ENCODE data around the gene EED. TPM values are rescaled to one million over a fixed set of nuclear protein-coding genes. Genes with fewer than 3 reads are reported as not detected.

The EED gene
- polyA plus RNA-seq, 1 donor from 2014 or later, result 40.1 TPM

DNA sequence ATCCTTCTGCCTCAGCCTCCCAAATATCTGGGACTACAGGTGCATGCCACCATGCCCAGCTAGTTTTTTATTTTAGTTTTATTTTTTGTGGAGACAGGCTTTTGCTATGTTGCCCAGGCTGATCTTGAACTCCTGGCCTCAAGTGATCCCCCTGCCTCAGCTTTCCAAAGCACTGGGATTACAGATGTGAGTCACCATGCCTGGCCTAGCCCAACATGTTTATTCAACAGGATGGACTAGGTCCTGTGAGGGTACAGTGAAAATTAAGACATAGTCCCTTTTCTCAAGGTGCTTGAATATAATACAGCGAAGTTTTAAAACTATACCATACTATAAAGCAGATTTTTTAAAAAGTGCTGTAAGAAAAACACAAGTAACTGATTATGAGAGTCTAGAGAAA lies 45.2 kb upstream of the EED start:
- Histone ChIP-seq H3K27me3 (ENCODE audit: insufficient read depth, low read depth, low read length) (no peaks in the 10 kb centered on the region), H3K9me3 (ENCODE audit: low read length) (no peaks in the 10 kb centered on the region), H3K4me2 (ENCODE audit: low read length) (no peak overlapping the region), H3K79me2 (replicated peaks; ENCODE audit: insufficient read depth, low read length) (no peaks in the 10 kb centered on the region), H3F3A (ENCODE audit: insufficient read depth, low read length, poor library complexity, severe bottlenecking) (no peaks in the 10 kb centered on the region), H3K36me3 (ENCODE audit: insufficient read depth, low read length) (no peaks in the 10 kb centered on the region), H3K9me2 (ENCODE audit: insufficient read depth, low read length) (no peaks in the 10 kb centered on the region), H2AFZ (ENCODE audit: low read depth, low read length) (no peak overlapping the region), H3K27ac (ENCODE audit: low read length) (no peak overlapping the region), H4K20me1 (ENCODE audit: insufficient read depth) (no peaks in the 10 kb centered on the region), H3K4me3 (ENCODE audit: low read length) (no peak overlapping the region), H3K9ac (ENCODE audit: low read length) (no peak overlapping the region)
- no peak for TF ChIP-seq EZH2 (IDR thresholded peaks at IDR 0.05; ENCODE audit: borderline replicate concordance, insufficient read depth, low read length, poor library complexity, severe bottlenecking)

GRCh38 chr11:86201371-86201884 lies 43.1 kb upstream of the EED start:
- Histone ChIP-seq H3K79me2 (replicated peaks; ENCODE audit: insufficient read depth, low read length) (no peaks in the 10 kb centered on the region), H3K9ac (ENCODE audit: low read length) (no peak overlapping the region), H3K4me3 (ENCODE audit: low read length) (no peak overlapping the region), H3K27me3 (ENCODE audit: insufficient read depth, low read depth, low read length) (no peaks in the 10 kb centered on the region), H4K20me1 (ENCODE audit: insufficient read depth) (no peaks in the 10 kb centered on the region), H2AFZ (ENCODE audit: low read depth, low read length) (no peak overlapping the region), H3K9me2 (ENCODE audit: insufficient read depth, low read length) (no peaks in the 10 kb centered on the region), H3F3A (ENCODE audit: insufficient read depth, low read length, poor library complexity, severe bottlenecking) (no peaks in the 10 kb centered on the region), H3K9me3 (ENCODE audit: low read length) (no peaks in the 10 kb centered on the region), H3K27ac (ENCODE audit: low read length) (no peak overlapping the region), H3K4me2 (ENCODE audit: low read length) (no peak overlapping the region), H3K36me3 (ENCODE audit: insufficient read depth, low read length) (no peaks in the 10 kb centered on the region)
- TF ChIP-seq SMC3 (conservative IDR thresholded peaks at IDR 0.05; ENCODE audit: poor library complexity) (no peak), RAD21 (conservative IDR thresholded peaks at IDR 0.05) (no peak), EP300 (conservative IDR thresholded peaks at IDR 0.05; ENCODE audit: poor library complexity, severe bottlenecking) (no peak), POLR2AphosphoS5 (IDR thresholded peaks at IDR 0.05) (no peak), CTCF (IDR thresholded peaks at IDR 0.05; ENCODE audit: poor library complexity, severe bottlenecking) (no peak), EZH2 (IDR thresholded peaks at IDR 0.05; ENCODE audit: borderline replicate concordance, insufficient read depth, low read length, poor library complexity, severe bottlenecking) (no peak)

DNA sequence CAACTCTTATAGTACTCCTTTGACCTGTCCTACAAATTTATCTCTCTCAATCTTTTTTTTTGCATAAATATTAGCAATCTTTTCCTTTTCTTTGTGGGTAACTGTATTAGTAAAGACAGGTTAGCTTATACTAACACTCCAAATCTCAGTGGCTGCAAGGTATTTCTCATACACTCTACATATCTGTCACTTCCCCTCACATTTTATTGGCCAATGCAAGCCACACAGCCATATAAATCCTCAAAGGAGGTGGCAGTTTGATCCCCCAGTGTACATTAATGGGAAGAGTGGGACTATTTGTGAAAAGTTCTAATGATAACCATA lies 42.6 kb upstream of the EED start:
- Histone ChIP-seq H2AFZ (ENCODE audit: low read depth, low read length) (no peak overlapping the region), H3K4me3 (ENCODE audit: low read length) (peak overlapping the region; percentile 14)

More for the DNA sequence above, 42.6 kb upstream of the EED start:
- Histone ChIP-seq H3K36me3 (ENCODE audit: insufficient read depth, low read length) (no peaks in the 10 kb centered on the region), H3K27ac (ENCODE audit: low read length) (no peak overlapping the region), H3K4me2 (ENCODE audit: low read length) (no peak overlapping the region), H3K9ac (ENCODE audit: low read length) (no peak overlapping the region), H3K9me3 (ENCODE audit: low read length) (no peaks in the 10 kb centered on the region), H4K20me1 (ENCODE audit: insufficient read depth) (no peaks in the 10 kb centered on the region), H3K9me2 (ENCODE audit: insufficient read depth, low read length) (no peaks in the 10 kb centered on the region), H3K27me3 (ENCODE audit: insufficient read depth, low read depth, low read length) (no peaks in the 10 kb centered on the region), H3F3A (ENCODE audit: insufficient read depth, low read length, poor library complexity, severe bottlenecking) (no peaks in the 10 kb centered on the region), H3K79me2 (replicated peaks; ENCODE audit: insufficient read depth, low read length) (no peaks in the 10 kb centered on the region)
- no peak for TF ChIP-seq EP300 (conservative IDR thresholded peaks at IDR 0.05; ENCODE audit: poor library complexity, severe bottlenecking)
- TF ChIP-seq CTCF (IDR thresholded peaks at IDR 0.05; ENCODE audit: poor library complexity, severe bottlenecking), result no peak
- TF ChIP-seq EZH2 (IDR thresholded peaks at IDR 0.05; ENCODE audit: borderline replicate concordance, insufficient read depth, low read length, poor library complexity, severe bottlenecking), result no peak
- no peak for TF ChIP-seq RAD21 (conservative IDR thresholded peaks at IDR 0.05)
- TF ChIP-seq TAF1 (IDR thresholded peaks at IDR 0.05; ENCODE audit: low read depth), result no peak
- no peak for TF ChIP-seq REST (IDR thresholded peaks at IDR 0.05; ENCODE audit: borderline replicate concordance)
- no peak for TF ChIP-seq POLR2AphosphoS5 (IDR thresholded peaks at IDR 0.05)
- no peak for TF ChIP-seq SMC3 (conservative IDR thresholded peaks at IDR 0.05; ENCODE audit: poor library complexity)
- TF ChIP-seq MXI1 (conservative IDR thresholded peaks at IDR 0.05; ENCODE audit: poor library complexity, severe bottlenecking), result no peak
